CD4-positive, CD25-positive, alpha-beta regulatory T cell (primary cell): ENCODE results near the gene FTSJ1. TPM values are rescaled to one million over a fixed set of nuclear protein-coding genes. Genes with fewer than 3 reads are reported as not detected.

ENCODE experiments used
- ATAC-seq, 2 donors: fragments of 150-1000 bp; cut with Tn5 transposase; one replicate each; pipeline ENCODE4 v1.10.0; 2021; ENCODE audit warnings: low read depth in 2 of 2, moderate number of reproducible peaks in 2 of 2, moderate library complexity in 1 of 2
- DNase-seq, 3 donors: peaks; one replicate each; pipeline versions ENCODE4 v3.0.0 to v3.0.0-alpha.2; 2012 to 2022; ENCODE audit warnings: mixed read lengths in 1 of 3
- H3K27ac ChIP-seq: one replicate; pipeline ENCODE4 v1.7.0; 2013; ENCODE audit warnings: mild to moderate bottlenecking, low read length; ENCODE audit not compliant: insufficient read depth, poor library complexity, severe bottlenecking
- H3K27me3 ChIP-seq: one replicate; pipeline ENCODE4 v1.7.0; 2013; ENCODE audit warnings: low read length; ENCODE audit not compliant: control insufficient read depth, insufficient read depth
- H3K36me3 ChIP-seq: one replicate; pipeline ENCODE4 v1.7.0; 2013; ENCODE audit warnings: mild to moderate bottlenecking, low read length, moderate library complexity; ENCODE audit not compliant: control insufficient read depth, insufficient read depth
- H3K4me1 ChIP-seq: 2 replicates; pipeline ENCODE4 v1.7.0; 2013; ENCODE audit warnings: mild to moderate bottlenecking, low read length; ENCODE audit not compliant: insufficient read depth, control insufficient read depth, poor library complexity, severe bottlenecking
- H3K4me3 ChIP-seq: one replicate; pipeline ENCODE4 v1.7.0; 2013; ENCODE audit warnings: low read depth, mild to moderate bottlenecking, low read length, moderate library complexity
- H3K9me3 ChIP-seq, 2 experiments: 1 replicate in 1 of 2; 2 replicates in 1 of 2; pipeline ENCODE4 v1.7.0; 2013; ENCODE audit warnings: low read length in 2 of 2, mild to moderate bottlenecking in 1 of 2, moderate library complexity in 1 of 2; ENCODE audit not compliant: control insufficient read depth in 2 of 2
- H3K27ac Mint-ChIP-seq, 3 donors: one replicate each; pipeline ENCODE4 v1.8.0; 2020 to 2022; ENCODE audit warnings: mild to moderate bottlenecking in 3 of 3, mixed read lengths in 3 of 3, moderate library complexity in 2 of 3
- H3K27me3 Mint-ChIP-seq: one replicate; pipeline ENCODE4 v1.8.0; 2022; ENCODE audit warnings: mild to moderate bottlenecking, mixed read lengths
- H3K36me3 Mint-ChIP-seq: one replicate; pipeline ENCODE4 v1.8.0; 2020; ENCODE audit warnings: mixed read lengths
- H3K4me1 Mint-ChIP-seq, 4 donors: one replicate each; pipeline ENCODE4 v1.8.0; 2020 to 2022; ENCODE audit warnings: mixed read lengths in 4 of 4, mild to moderate bottlenecking in 1 of 4
- H3K4me3 Mint-ChIP-seq, 4 donors: one replicate each; pipeline ENCODE4 v1.8.0; 2020 to 2022; ENCODE audit warnings: mild to moderate bottlenecking in 4 of 4, mixed read lengths in 4 of 4, moderate library complexity in 3 of 4
- H3K9me3 Mint-ChIP-seq, 7 donors: one replicate each; pipeline ENCODE4 v1.8.0; 2020 to 2022; ENCODE audit warnings: mixed read lengths in 7 of 7, mild to moderate bottlenecking in 3 of 7, moderate library complexity in 2 of 7
- polyA plus RNA-seq, 4 donors: library from polyadenylated mRNA; unstranded; fragments of 300-500 nt; fragmentation: Illumina TruSeq; gene quantifications; one replicate each; pipeline ENCODE4 v1.2.3, GENCODE V29; 2021
- total RNA-seq: library from RNA; stranded (reverse); gene quantifications from one replicate; pipeline ENCODE4 v1.2.3, GENCODE V29; 2022

The FTSJ1 gene
- total and polyA plus RNA-seq, 5 donors from 2014 or later = 57.9 to 73.1 (median 64.5) TPM

DNA sequence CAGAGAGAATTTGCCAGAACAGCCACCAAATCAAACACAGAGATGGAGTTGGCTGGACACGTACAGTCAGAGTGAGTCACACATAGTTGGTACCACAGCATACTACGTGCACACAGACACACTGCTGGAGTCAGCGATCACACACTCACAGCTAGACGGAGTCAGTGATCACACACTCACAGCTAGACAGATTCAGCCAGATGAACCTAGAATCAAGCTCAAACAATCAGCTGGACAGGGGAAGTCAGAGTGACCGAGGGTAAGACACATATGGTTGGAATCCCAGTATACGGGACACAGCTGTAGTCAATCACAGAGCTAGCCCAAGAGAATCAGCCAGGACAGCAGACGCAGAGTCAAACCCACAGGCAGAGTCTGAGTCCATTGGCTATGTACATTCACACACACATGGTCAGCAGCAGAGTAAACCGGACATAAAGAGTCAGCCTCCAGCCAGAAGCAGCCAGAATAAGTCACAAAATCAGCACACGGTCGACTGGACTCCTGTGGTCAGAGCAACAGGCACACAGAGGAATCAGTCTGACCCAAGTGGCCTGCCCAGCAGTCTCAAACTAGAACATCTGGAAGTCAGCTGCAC, 10.6 kb upstream of the FTSJ1 start:
- H3K27ac Mint-ChIP-seq = peak overlapping the region in 1 of 3 donors; percentile 13
- no peaks in the 10 kb centered on the region for H3K9me3 ChIP-seq
- no peak for DNase-seq
- no peaks in the 10 kb centered on the region for H3K9me3 Mint-ChIP-seq
- H3K4me3 ChIP-seq = no peak overlapping the region
- ATAC-seq = no peak
- peak overlapping the region in 2 of 4 donors; percentile 14 to 62 for H3K4me3 Mint-ChIP-seq
- H3K36me3 Mint-ChIP-seq = peaks cover 15% of the 10 kb centered on the region
- peaks cover 25% of the 10 kb centered on the region for H3K4me1 ChIP-seq
- peaks cover 0 to 40% (median 17%) of the 10 kb centered on the region in 4 donors for H3K4me1 Mint-ChIP-seq
- H3K36me3 ChIP-seq = peaks cover 4% of the 10 kb centered on the region
- no peaks in the 10 kb centered on the region for H3K27me3 ChIP-seq
- H3K27ac ChIP-seq = no peak overlapping the region
- H3K27me3 Mint-ChIP-seq = no peaks in the 10 kb centered on the region

DNA sequence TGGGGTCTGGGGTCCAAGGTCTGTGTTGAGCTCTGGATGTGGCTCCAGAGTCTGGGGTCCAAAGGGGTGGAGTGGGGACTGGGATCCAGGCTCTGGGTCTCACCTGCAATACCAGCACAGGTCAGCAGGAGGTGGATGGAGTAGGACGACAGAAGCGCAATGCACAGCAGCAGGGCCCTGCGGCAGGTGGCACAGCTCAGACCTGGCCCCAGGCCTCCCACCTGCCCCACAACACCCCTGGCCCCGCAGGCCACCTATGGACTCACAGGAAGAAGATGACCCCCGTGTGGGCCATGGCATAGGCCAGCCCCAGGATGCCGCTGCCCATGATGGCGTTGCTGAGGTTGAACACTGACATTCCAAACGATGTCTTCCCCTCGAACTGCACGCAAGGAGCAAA, 9.3 kb upstream of the FTSJ1 start:
- no peaks in the 10 kb centered on the region for H3K27me3 ChIP-seq
- H3K4me1 ChIP-seq = peaks cover 25% of the 10 kb centered on the region
- Mint-ChIP-seq H3K27ac (no peak overlapping the region), H3K9me3 (no peaks in the 10 kb centered on the region), H3K36me3 (peaks cover 11% of the 10 kb centered on the region), H3K27me3 (no peaks in the 10 kb centered on the region), H3K4me3 (peak overlapping the region; percentile 2 to 73 (median 38)), H3K4me1 (peaks cover 5 to 40% (median 17%) of the 10 kb centered on the region in 4 donors)
- no peak overlapping the region for H3K4me3 ChIP-seq
- DNase-seq = peak in 1 of 3 donors; percentile 21
- H3K9me3 ChIP-seq = no peaks in the 10 kb centered on the region
- peaks cover 4% of the 10 kb centered on the region for H3K36me3 ChIP-seq
- ATAC-seq = no peak
- H3K27ac ChIP-seq = no peak overlapping the region

DNA sequence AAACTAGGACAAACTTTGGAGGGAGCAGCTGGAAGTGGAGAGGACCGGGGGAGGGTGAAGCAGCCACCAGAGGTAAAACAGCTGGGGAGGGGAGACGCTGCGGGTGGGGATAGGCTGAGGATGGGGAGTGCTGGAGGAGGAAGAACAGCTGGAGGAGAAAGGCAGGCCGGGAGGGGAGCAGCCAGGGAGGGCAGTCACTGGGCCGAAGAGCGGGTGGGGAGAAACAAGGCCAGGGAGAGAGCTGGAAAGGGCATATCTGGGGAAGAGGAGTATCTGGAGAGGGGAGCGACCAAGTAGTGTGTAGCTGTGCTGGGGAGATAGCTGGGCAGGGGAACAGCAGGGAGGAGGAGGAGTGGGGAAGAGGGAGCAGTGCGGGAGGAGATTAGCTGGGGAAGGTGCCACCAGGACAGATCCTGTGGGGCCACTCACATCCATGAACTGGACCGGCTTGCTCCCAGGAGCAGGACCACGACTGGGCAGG, 8.7 kb upstream of the FTSJ1 start:
- H3K9me3 ChIP-seq = no peaks in the 10 kb centered on the region
- Mint-ChIP-seq H3K27ac (peak overlapping the region in 1 of 3 donors; percentile 90), H3K9me3 (no peaks in the 10 kb centered on the region), H3K4me3 (peak overlapping the region; percentile 2 to 73 (median 56)), H3K4me1 (peaks cover 5 to 40% (median 17%) of the 10 kb centered on the region in 4 donors), H3K27me3 (no peaks in the 10 kb centered on the region), H3K36me3 (peaks cover 11% of the 10 kb centered on the region)
- H3K27me3 ChIP-seq = no peaks in the 10 kb centered on the region
- peak overlapping the region; percentile 55 for H3K4me3 ChIP-seq
- H3K27ac ChIP-seq = no peak overlapping the region
- DNase-seq (no peak), ATAC-seq (no peak)
- H3K4me1 ChIP-seq = peaks cover 25% of the 10 kb centered on the region
- no peaks in the 10 kb centered on the region for H3K36me3 ChIP-seq

DNA sequence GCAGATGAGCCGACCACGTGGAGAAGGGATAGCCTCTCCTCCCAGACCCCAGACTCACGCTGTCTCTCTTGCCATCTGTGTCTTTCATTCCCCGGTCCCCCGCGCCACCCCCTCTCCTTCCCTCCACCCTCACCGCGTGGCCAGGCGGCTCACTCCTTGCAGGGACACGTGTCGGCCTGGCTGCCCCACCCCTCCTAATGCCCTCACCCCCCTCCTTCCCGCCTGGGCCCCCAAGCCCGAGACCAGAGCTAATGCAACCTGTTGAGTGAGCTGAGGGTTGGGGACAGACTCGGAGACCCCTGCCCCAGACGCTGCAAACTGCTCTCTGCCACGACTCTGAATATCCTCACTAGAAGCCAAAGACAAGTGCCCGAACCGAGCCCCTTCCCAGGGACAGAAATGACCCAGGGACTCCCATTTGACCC, 7.7 kb upstream of the FTSJ1 start:
- H3K4me3 Mint-ChIP-seq = peak overlapping the region; percentile 87 to 97 (median 92)
- peak overlapping the region; percentile 90 to 97 (median 95) for H3K27ac Mint-ChIP-seq
- Histone ChIP-seq H3K27ac (no peak overlapping the region), H3K9me3 (no peaks in the 10 kb centered on the region), H3K4me3 (peak overlapping the region; percentile 85), H3K27me3 (no peaks in the 10 kb centered on the region), H3K4me1 (peaks cover 25% of the 10 kb centered on the region), H3K36me3 (no peaks in the 10 kb centered on the region)
- DNase-seq = peak in 2 of 3 donors; percentile 7 to 57
- H3K4me1 Mint-ChIP-seq = peaks cover 5 to 40% (median 16%) of the 10 kb centered on the region in 4 donors
- H3K27me3 Mint-ChIP-seq = no peaks in the 10 kb centered on the region
- peaks cover 11% of the 10 kb centered on the region for H3K36me3 Mint-ChIP-seq
- peak; percentile 45 to 52 for ATAC-seq
- no peaks in the 10 kb centered on the region for H3K9me3 Mint-ChIP-seq

- peak overlapping the region; percentile 85 for H3K4me3 ChIP-seq
- H3K27me3 Mint-ChIP-seq = no peaks in the 10 kb centered on the region
These were observed 7.0 kb upstream of the FTSJ1 start for GRCh38 chrX:48468693-48469691.

GRCh38 chrX:48470110-48470832, 5.7 kb upstream of the FTSJ1 start, which contains the start of gene SLC38A5:
SLC38A5 (minus strand) TSS chrX:48470260; CDS start chrX:48467924, 2,336 bp downstream.
- Histone ChIP-seq H3K4me3 (peak within 1 kb of the TSS; percentile 85), H3K4me1 (peaks cover 25% of the 10 kb centered on the region), H3K36me3 (no peaks in the 10 kb centered on the region), H3K27me3 (no peaks in the 10 kb centered on the region), H3K27ac (peak within 1 kb of the TSS; percentile 23), H3K9me3 (no peaks in the 10 kb centered on the region)
- Mint-ChIP-seq H3K27me3 (no peaks in the 10 kb centered on the region), H3K4me3 (peak within 1 kb of the TSS; percentile 87 to 97 (median 92)), H3K9me3 (no peaks in the 10 kb centered on the region), H3K36me3 (peaks cover 4% of the 10 kb centered on the region), H3K4me1 (peaks cover 5 to 36% (median 13%) of the 10 kb centered on the region in 4 donors), H3K27ac (peak within 1 kb of the TSS; percentile 90 to 97 (median 97))
- DNase-seq = no peak
- no peak for ATAC-seq

More at GRCh38 chrX:48468693-48469691, 7.0 kb upstream of the FTSJ1 start:
- ATAC-seq (peak; percentile 50 to 60), DNase-seq (peak; percentile 9 to 53 (median 25))
- Mint-ChIP-seq H3K4me1 (peaks cover 5 to 36% (median 16%) of the 10 kb centered on the region in 4 donors), H3K27ac (peak overlapping the region; percentile 90 to 97 (median 97)), H3K36me3 (peaks cover 9% of the 10 kb centered on the region), H3K9me3 (no peaks in the 10 kb centered on the region), H3K4me3 (peak overlapping the region; percentile 87 to 97 (median 92))
- H3K27ac ChIP-seq = peak overlapping the region; percentile 23
- no peaks in the 10 kb centered on the region for H3K36me3 ChIP-seq
- H3K9me3 ChIP-seq = no peaks in the 10 kb centered on the region
- H3K4me1 ChIP-seq = peaks cover 25% of the 10 kb centered on the region
- H3K27me3 ChIP-seq = no peaks in the 10 kb centered on the region

DNA sequence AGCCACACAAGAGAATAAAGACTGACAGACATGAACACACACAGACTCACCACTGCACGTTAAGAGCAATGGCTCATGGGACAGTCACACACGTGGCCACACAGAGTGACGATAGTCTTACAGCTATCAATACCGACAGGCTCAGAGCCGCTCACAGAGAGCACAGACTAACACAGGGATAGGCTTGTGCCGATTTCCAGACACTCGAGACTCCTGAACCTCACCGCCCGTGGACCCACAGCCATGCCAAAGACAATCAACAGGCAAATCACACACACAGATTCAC, 5.2 kb upstream of the FTSJ1 start:
- no peaks in the 10 kb centered on the region for H3K27me3 Mint-ChIP-seq
- H3K4me1 ChIP-seq = peaks cover 29% of the 10 kb centered on the region

More for the DNA sequence above, 5.2 kb upstream of the FTSJ1 start:
- H3K4me3 Mint-ChIP-seq = peak overlapping the region in 1 of 4 donors; percentile 79
- no peak for ATAC-seq
- Histone ChIP-seq H3K9me3 (no peaks in the 10 kb centered on the region), H3K36me3 (no peaks in the 10 kb centered on the region), H3K27ac (no peak overlapping the region), H3K27me3 (no peaks in the 10 kb centered on the region), H3K4me3 (no peak overlapping the region)
- H3K27ac Mint-ChIP-seq = no peak overlapping the region
- no peaks in the 10 kb centered on the region for H3K9me3 Mint-ChIP-seq
- H3K4me1 Mint-ChIP-seq = peaks cover 5 to 35% (median 11%) of the 10 kb centered on the region in 4 donors
- DNase-seq = no peak
- no peaks in the 10 kb centered on the region for H3K36me3 Mint-ChIP-seq
